ENCODE measurements around the gene ATG4D. TPM values are rescaled to one million over a fixed set of nuclear protein-coding genes. Genes with fewer than 3 reads are reported as not detected.
"Not testable (repeated sequence)": the region's sequence is repeated elsewhere in the genome, so short reads cannot be mapped to it uniquely, and the experiment has no call there.

The ATG4D gene
- total RNA-seq, 2 donors from 2014 or later: 87.0 to 93.9 TPM

- ATAC-seq (no peak), DNase-seq (peak; percentile 45 to 50)
- intact Hi-C loops (cut with DNase I, micrococcal nuclease): no loop called here
These were observed 23.1 kb downstream of the ATG4D start for GRCh38 chr19:10566658-10567410.

DNA sequence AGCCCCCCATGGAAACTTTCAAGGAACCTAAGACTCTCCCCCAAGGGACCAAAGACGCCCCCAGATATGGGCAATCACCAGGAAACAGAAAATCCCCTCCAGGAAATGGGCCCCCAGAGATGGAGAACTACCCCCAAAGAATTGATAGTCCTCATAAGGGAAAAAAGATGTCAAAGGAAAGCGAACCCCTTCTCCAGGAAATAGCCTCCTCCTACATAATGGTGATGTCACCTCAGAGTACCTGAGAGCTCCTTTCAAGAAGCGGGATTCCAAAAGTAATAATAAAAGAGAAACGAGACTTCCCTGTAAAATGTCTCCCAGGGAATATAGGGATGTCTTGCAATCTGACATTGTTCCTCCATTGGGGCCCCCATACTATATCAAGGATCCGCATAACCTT is 24.0 kb downstream of the ATG4D start:
- ATAC-seq: no peak
- intact Hi-C loops (cut with DNase I, micrococcal nuclease): no loop called here

GRCh38 chr19:10568062-10568825 is 24.5 kb downstream of the ATG4D start:
- peak; percentile 32 for ATAC-seq
- intact Hi-C loops (cut with DNase I, micrococcal nuclease): no loop called here
- peak; percentile 54 to 72 for DNase-seq

More for the DNA sequence above, 24.0 kb downstream of the ATG4D start:
- DNase-seq: no peak

DNA sequence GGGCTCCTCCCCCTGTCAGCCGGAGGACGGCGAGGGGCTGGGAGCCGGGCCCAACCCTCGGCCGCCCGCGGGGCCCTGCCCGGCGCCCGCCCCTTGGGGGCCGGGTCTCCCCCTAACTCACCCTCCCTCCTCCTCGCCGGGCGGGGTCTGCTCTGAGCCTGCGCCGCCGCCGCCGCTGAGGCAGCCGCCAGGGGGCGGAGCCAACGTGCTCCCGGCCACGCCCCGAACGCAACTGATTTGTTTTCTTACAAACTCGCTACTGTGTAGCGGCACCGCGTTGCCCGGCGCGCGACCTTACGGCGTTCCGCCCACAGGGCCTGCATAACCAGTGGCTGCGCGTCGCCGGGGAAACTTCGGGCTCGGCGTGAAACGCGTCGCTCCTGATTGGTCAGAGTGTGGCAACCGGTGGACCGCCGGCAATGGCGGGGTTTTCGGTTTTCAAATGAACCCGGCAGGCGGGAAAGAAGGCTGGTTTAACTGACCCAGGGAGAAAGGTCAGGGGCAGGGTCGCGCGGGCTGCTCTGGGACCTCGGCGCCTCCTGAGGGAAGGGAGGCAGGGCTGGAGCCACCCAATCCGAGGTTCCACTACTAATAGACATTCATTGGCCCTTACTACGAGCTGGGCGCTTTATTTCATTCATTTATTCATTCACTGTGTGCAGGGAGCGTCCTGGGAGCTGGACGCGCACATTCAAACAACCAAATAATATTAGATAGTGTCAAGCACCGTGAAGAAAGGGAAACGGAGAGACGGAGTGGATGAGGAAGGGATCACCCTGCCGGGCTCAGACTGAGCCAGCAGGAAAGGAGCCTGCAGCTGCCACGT is 25.3 kb downstream of the ATG4D start, which contains the start of gene CDKN2D:
Gene CDKN2D (minus strand): TSS at position 154 of the 826 bp plus-strand sequence. CDS start 326 bp downstream, outside the sequence.
- intact Hi-C loops (cut with DNase I, micrococcal nuclease): no loop called here
- ATAC-seq: peak; percentile 75
- DNase-seq: peak; percentile 100

GRCh38 chr19:10573793-10574192 is 30.1 kb downstream of the ATG4D start:
- intact Hi-C loops (cut with DNase I, micrococcal nuclease); ATAC-seq; DNase-seq: not testable (repeated sequence)

DNA sequence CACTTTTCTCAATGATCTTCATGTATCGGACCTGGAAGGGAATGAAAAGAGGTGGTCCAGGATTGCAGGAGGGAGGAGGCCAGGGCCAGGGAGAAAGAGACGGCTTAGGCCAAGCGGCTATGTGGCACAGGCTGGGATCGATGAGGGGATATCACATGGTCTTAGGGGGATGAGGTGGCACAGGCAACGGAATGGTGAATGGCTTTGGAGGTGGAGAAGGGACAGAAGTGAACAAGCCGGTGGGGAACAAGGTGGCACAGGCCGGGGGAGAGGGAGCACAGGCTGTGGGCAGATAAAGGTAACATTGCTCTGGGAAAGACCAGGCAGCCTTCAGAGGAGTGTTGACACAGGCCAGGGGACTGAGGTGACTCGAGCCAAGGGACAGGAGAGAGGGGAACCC is 30.8 kb downstream of the ATG4D start:
- intact Hi-C loops (cut with DNase I, micrococcal nuclease): no loop called here
- DNase-seq (no peak), ATAC-seq (no peak)

GRCh38 chr19:10575011-10575716 is 31.5 kb downstream of the ATG4D start:
- ATAC-seq (no peak), DNase-seq (no peak)
- intact Hi-C loops (cut with DNase I, micrococcal nuclease): no loop called here

- no peak for DNase-seq
- intact Hi-C loops (cut with DNase I, micrococcal nuclease): no loop called here
- ATAC-seq: no peak
These were observed 34.2 kb downstream of the ATG4D start for GRCh38 chr19:10577951-10578350.

- ATAC-seq (peak; percentile 93), DNase-seq (peak; percentile 73 to 92)
- intact Hi-C loops (cut with DNase I, micrococcal nuclease): loop anchor here in 1 of 2 donors (5.0 kb wide), 2 partner anchors 61 to 116 kb away; no protein-coding TSS in a partner anchor
These were observed 37.4 kb downstream of the ATG4D start for GRCh38 chr19:10580979-10581631.

GRCh38 chr19:10582091-10582490 is 38.4 kb downstream of the ATG4D start:
- ATAC-seq (no peak), DNase-seq (no peak)
- intact Hi-C loops (cut with DNase I, micrococcal nuclease): loop anchor here in 1 of 2 donors (5.0 kb wide), 2 partner anchors 60 to 115 kb away; no protein-coding TSS in a partner anchor

GRCh38 chr19:10583036-10583776 is 39.5 kb downstream of the ATG4D start:
- DNase-seq (no peak), ATAC-seq (no peak)
- intact Hi-C loops (cut with DNase I, micrococcal nuclease): loop anchor here in 1 of 2 donors (5.0 kb wide), 2 partner anchors 59 to 114 kb away; no protein-coding TSS in a partner anchor

- peak; percentile 37 for ATAC-seq
- no peak for DNase-seq
- intact Hi-C loops (cut with DNase I, micrococcal nuclease): loop anchor here in 1 of 2 donors (5.0 kb wide), 1 partner anchor 56 kb away; no protein-coding TSS in a partner anchor
These were observed 42.7 kb downstream of the ATG4D start for GRCh38 chr19:10586396-10586795.

DNA sequence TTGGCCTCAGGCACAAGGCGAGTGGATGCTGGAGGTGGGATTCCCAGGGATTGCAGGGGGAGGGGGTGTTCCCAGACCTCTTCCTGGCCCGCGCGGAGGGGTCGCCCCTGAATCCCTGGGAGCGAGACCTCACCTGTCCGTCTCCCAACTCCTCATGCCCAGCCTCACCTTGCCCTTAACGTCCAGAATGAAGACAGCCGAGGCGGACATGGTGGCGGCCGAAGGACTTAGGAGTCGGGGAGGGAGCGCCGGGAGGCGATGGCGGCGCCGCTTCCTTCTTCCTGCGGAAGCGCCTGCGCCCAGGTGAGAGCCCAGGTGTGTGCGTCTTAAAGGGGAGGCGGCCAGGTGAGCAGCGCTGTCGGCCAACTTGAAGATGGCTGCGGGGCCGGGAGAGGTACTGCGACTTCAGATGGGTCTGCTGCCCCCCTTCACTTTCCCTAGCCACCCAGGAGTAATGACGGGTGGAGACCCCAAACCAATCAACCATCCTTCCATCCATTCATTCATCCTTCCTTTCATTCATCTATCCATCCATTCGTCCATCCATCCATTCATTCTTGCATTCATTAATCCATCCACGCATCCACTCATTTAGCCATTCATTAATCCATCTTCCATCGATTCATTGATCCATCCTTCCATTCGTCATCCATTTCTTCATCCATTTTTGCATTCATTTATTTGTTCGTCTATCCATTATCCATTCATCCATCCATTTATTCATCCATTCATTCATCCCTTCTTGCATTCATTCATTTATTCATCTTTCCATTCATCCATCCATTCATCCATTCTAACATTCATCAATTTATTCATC is 43.5 kb downstream of the ATG4D start, which contains the start of gene AP1M2:
Gene AP1M2 (minus strand): TSS at position 291 of the 817 bp plus-strand sequence. CDS start 81 bp downstream, at position 210.
- peak; percentile 67 to 78 for DNase-seq
- intact Hi-C loops (cut with DNase I, micrococcal nuclease): loop anchor here in 1 of 2 donors (5.0 kb wide), 1 partner anchor 55 kb away; no protein-coding TSS in a partner anchor
- peak; percentile 99 for ATAC-seq

GRCh38 chr19:10587839-10588150 is 44.1 kb downstream of the ATG4D start:
- intact Hi-C loops (cut with DNase I, micrococcal nuclease): loop anchor here in 1 of 2 donors (5.0 kb wide), 1 partner anchor 55 kb away; no protein-coding TSS in a partner anchor
- no peak for ATAC-seq
- no peak for DNase-seq

GRCh38 chr19:10593148-10593547 is 49.4 kb downstream of the ATG4D start:
- DNase-seq: no peak
- intact Hi-C loops (cut with DNase I, micrococcal nuclease): no loop called here
- no peak for ATAC-seq
